Stimulated activated CD8-positive, alpha-beta memory T cell treated with anti-CD3 and anti-CD28 coated beads, Interleukin-15, amount 100 ng/mL, for 1 hour (primary cell): ENCODE measurements around the gene OR6C2.
"Not testable (repeated sequence)": the region's sequence is repeated elsewhere in the genome, so short reads cannot be mapped to it uniquely, and the experiment has no call there.

Experiments
- DNase-seq: peaks from one replicate; pipeline ENCODE4 v3.0.0-alpha.2; 2020; ENCODE audit warnings: low read depth

OR6C2 gene

GRCh38 chr12:55472264-55472663 is 28.4 kb downstream of the OR6C2 start:
- DNase-seq, result no peak

- DNase-seq, result not testable (repeated sequence)
Observed at GRCh38 chr12:55479136-55479535, 35.3 kb downstream of the OR6C2 start.

GRCh38 chr12:55484284-55484683 is 40.4 kb downstream of the OR6C2 start:
- DNase-seq, result not testable (repeated sequence)

- no peak for DNase-seq
Observed at GRCh38 chr12:55492078-55492477, 48.2 kb downstream of the OR6C2 start, which contains the start of gene OR6C68. TSS of gene OR6C68 (plus strand) at chr12:55492378. CDS start at chr12:55492378, 0 bp downstream.

GRCh38 chr12:55495490-55495889 is 51.6 kb downstream of the OR6C2 start:
- no peak for DNase-seq

- DNase-seq, result no peak
Observed at GRCh38 chr12:55499231-55499630, 55.4 kb downstream of the OR6C2 start.

GRCh38 chr12:55499810-55500252 is 56.0 kb downstream of the OR6C2 start:
- no peak for DNase-seq

GRCh38 chr12:55501601-55502000 is 57.7 kb downstream of the OR6C2 start:
- no peak for DNase-seq
